Uterus (tissue), 4 donors: ENCODE measurements around the gene HS6ST1. TPM values are rescaled to one million over a fixed set of nuclear protein-coding genes. Genes with fewer than 3 reads are reported as not detected.

Experiments used
- DNase-seq, 2 donors: peaks; one replicate each; pipeline ENCODE4 v3.0.0-alpha.2; 2019 to 2020
- H3K27ac ChIP-seq, 2 donors: fragments of 200-600 bp; sonication (generic); 1 replicate in 1 of 2; 2 replicates in 1 of 2; pipeline ENCODE4 v1.5.1; 2016 to 2018
- H3K27me3 ChIP-seq, 2 donors: fragments of 200-600 bp; sonication (generic); one replicate each; pipeline ENCODE4 v1.5.1; 2018 to 2019; ENCODE audit warnings: control low read depth in 1 of 2
- H3K36me3 ChIP-seq, 2 donors: fragments of 200-600 bp; sonication (generic); one replicate each; pipeline ENCODE4 v1.5.1; 2019; ENCODE audit warnings: control low read depth in 1 of 2
- H3K4me1 ChIP-seq, 2 donors: fragments of 200-600 bp; sonication (generic); one replicate each; pipeline ENCODE4 v1.5.1; 2018 to 2019; ENCODE audit warnings: control low read depth in 1 of 2
- H3K4me3 ChIP-seq, 2 donors: fragments of 200-600 bp; sonication (generic); 1 replicate in 1 of 2; 2 replicates in 1 of 2; pipeline ENCODE4 v1.5.1; 2018 to 2019; ENCODE audit warnings: mild to moderate bottlenecking in 1 of 2
- H3K9me3 ChIP-seq, 2 donors: fragments of 200-600 bp; sonication (generic); one replicate each; pipeline ENCODE4 v1.5.1; 2019; ENCODE audit warnings: control low read depth in 1 of 2
- CTCF ChIP-seq, 4 experiments: fragments of 200-600 bp in 2 of 4; fragments of 450-650 bp in 2 of 4; sonication (generic) in 2 of 4; IDR thresholded peaks; one replicate each; pipeline ENCODE4 v1.5.1; 2016 to 2019; ENCODE audit warnings: antibody characterized with exemption in 4 of 4, mild to moderate bottlenecking in 2 of 4, moderate library complexity in 1 of 4
- POLR2A ChIP-seq, 2 donors: fragments of 450-650 bp; IDR thresholded peaks; one replicate each; pipeline ENCODE4 v1.6.1; 2016; ENCODE audit warnings: antibody characterized with exemption in 2 of 2, mild to moderate bottlenecking in 1 of 2, moderate library complexity in 1 of 2
- intact Hi-C: fragments of 100-400 bp; cut with DNase I; formaldehyde crosslinking; loops from one replicate; pipeline ENCODE4 v1.15.1; 2023; ENCODE audit warnings: low total_unique reads
- total RNA-seq, 4 donors: library from RNA; depleted of rRNA in 3 of 4; stranded (reverse); fragments of >200 nt in 3 of 4; gene quantifications; one replicate each; pipeline versions ENCODE4 v1.1.0 to v1.2.4, GENCODE V29; 2014 to 2023
- donor health status: DM: yes; HTN: yes; CAD: no.

The HS6ST1 gene
- total RNA-seq, 4 donors from 2014 or later: 22.7 to 198 (median 37.4) TPM

DNA sequence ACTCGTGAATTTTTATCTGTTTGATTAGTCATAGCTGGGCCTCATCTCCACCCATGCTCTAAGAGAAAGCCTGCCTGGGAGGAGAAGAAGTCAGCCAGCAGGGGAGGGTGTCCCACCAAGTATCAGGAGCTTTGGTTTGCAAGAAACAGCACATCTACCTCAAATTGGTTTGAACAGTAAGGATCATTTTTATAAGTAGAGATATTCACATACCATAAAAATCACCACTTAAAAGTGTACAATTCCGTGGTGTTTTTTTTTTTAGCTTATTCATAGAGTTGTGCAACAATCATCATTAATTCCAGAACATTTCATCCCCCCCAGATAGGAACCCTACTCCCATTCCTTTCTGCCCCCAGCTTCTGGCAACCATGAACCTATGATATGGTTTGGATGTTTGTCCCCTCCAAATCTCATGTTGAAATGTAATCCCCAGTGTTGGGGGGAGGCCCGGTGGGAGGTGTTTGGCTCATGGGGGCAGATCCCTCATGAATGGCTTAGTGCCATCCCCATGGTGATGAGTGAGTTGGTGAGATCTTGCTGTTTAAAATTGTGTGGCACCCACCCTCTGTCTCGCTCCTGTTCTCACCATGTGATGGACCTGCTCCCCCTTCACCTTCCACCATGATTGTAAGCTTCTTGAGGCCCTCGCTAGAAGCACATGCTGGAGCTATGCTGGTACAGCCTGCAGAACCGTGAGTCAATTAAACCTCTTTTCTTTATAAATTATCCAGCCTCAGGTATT lies 36.2 kb upstream of the HS6ST1 start:
- DNase-seq: no peak
- no peak for TF ChIP-seq CTCF (IDR thresholded peaks at IDR 0.05)
- no peak overlapping the region for H3K4me3 ChIP-seq
- H3K4me1 ChIP-seq: no peaks in the 10 kb centered on the region
- intact Hi-C loops: no loop called here
- no peaks in the 10 kb centered on the region for H3K36me3 ChIP-seq
- H3K27ac ChIP-seq: no peak overlapping the region
- no peaks in the 10 kb centered on the region for H3K9me3 ChIP-seq
- no peaks in the 10 kb centered on the region for H3K27me3 ChIP-seq

DNA sequence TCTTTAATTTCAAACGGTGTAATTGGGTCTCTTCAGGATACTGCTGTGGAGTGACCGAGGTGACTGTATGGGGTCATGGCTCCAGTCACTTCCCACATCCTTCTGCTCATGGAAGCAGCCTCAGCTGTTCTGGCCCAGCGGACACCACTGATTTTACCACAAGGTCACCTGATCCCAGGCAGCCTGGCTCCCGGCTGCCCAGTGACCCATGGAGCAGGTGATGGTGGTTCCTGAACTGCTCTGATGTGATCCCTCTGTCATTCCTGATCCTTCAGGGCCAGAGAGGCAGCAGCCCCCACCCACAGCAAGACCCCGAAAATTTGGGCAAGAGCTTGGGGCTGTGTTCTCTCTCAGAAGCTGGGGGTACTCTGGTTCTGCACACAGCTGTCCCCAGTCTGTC lies 35.5 kb upstream of the HS6ST1 start:
- no peaks in the 10 kb centered on the region for H3K27me3 ChIP-seq
- intact Hi-C loops: no loop called here
- no peaks in the 10 kb centered on the region for H3K9me3 ChIP-seq
- no peaks in the 10 kb centered on the region for H3K36me3 ChIP-seq
- H3K4me3 ChIP-seq: no peak overlapping the region
- no peak overlapping the region for H3K27ac ChIP-seq
- no peak for DNase-seq
- TF ChIP-seq CTCF (IDR thresholded peaks at IDR 0.05) (no peak), POLR2A (IDR thresholded peaks at IDR 0.05) (no peak)
- no peaks in the 10 kb centered on the region for H3K4me1 ChIP-seq

GRCh38 chr2:128350736-128351135 lies 32.1 kb upstream of the HS6ST1 start:
- no peaks in the 10 kb centered on the region for H3K36me3 ChIP-seq
- no peak for TF ChIP-seq CTCF (IDR thresholded peaks at IDR 0.05)
- TF ChIP-seq POLR2A (IDR thresholded peaks at IDR 0.05): no peak
- no peak for DNase-seq

DNA sequence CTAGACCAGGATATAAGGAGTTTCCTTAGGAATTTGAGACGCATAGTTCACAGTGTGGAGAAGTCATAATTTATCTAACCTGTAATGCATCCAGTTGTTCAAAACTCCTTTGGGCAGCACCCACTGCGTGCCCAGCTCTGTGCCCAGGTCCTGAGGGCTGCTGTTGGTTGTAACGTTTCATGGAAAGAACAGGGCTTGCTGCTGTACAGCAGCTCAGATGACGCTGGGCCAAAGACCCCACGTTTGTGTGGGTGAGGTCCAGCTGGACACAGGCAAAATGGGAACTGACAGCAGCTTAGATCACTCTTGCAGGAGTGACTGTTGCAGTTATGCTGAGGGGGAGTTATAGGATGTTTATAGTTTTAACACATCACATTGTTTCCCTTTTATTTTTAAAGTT lies 30.0 kb upstream of the HS6ST1 start:
- intact Hi-C loops: no loop called here
- no peaks in the 10 kb centered on the region for H3K27me3 ChIP-seq
- H3K27ac ChIP-seq: peak overlapping the region; percentile 78 to 80
- H3K9me3 ChIP-seq: no peaks in the 10 kb centered on the region
- peaks cover 0 to 13% of the 10 kb centered on the region in 2 donors for H3K4me1 ChIP-seq
- H3K36me3 ChIP-seq: no peaks in the 10 kb centered on the region
- no peak overlapping the region for H3K4me3 ChIP-seq
- DNase-seq: no peak
- TF ChIP-seq CTCF (IDR thresholded peaks at IDR 0.05): no peak
- TF ChIP-seq POLR2A (IDR thresholded peaks at IDR 0.05): no peak

More at GRCh38 chr2:128350736-128351135, 32.1 kb upstream of the HS6ST1 start:
- Histone ChIP-seq H3K9me3 (no peaks in the 10 kb centered on the region), H3K4me3 (no peak overlapping the region), H3K27ac (no peak overlapping the region), H3K4me1 (peaks cover 0 to 13% of the 10 kb centered on the region in 2 donors), H3K27me3 (no peaks in the 10 kb centered on the region)
- intact Hi-C loops: no loop called here

DNA sequence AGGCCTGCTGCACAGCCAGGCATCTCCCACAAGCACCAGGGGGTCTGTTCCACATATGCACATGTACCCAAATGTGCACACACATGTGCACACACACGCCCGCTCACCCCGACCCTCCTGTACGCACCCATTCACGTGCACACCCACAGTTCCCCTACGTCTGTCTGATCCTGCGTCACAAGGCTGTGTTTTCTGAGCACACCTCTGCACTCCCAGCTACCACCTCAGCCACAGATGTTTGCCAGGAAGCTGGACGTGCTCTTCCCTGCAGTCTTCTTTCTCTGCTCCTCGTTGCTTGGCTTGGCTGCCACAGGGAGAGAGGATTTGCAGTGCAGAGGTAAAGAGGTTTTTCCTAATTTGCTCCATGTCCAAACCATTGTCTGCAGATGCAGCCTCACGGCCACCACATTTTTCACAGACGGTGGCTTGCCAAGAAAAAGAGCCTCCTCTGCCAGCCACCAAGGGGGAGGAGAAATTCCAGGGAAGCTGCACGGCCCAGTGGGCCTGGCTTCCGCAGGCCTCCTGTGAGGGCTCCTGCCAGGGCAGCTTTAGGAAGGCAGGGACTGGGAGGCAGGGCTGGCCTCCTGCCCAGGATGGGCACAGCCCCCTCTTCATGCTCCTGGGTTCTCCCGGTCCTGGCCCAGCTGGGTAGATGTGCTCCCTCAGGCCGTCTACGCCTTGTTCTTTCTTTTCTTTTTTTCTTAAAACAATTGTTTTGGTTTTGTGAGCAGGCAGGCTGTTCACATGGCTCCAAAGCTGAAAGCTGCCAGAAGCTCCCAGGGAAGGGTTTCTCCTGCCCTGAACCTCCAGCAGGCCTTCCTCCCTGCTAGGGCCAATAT lies 29.3 kb upstream of the HS6ST1 start:
- intact Hi-C loops: no loop called here
- peak; percentile 67 to 73 for DNase-seq

More for the DNA sequence above, 29.3 kb upstream of the HS6ST1 start:
- Histone ChIP-seq H3K27ac (peak overlapping the region; percentile 78 to 80), H3K9me3 (no peaks in the 10 kb centered on the region), H3K27me3 (no peaks in the 10 kb centered on the region), H3K4me1 (peaks cover 0 to 13% of the 10 kb centered on the region in 2 donors), H3K4me3 (no peak overlapping the region), H3K36me3 (no peaks in the 10 kb centered on the region)
- no peak for TF ChIP-seq CTCF (IDR thresholded peaks at IDR 0.05)
